Coronary artery (tissue), 2 donors: ENCODE results near the gene OPN1SW.

ENCODE experiments used
- DNase-seq: peaks from one replicate; pipeline ENCODE4 v3.0.0-alpha.2; 2017; ENCODE audit warnings: low spot score
- H3K27ac ChIP-seq, 2 donors: fragments of 200-600 bp; sonication (generic); one replicate each; pipeline ENCODE4 v1.5.1; 2016 to 2019
- H3K4me3 ChIP-seq: fragments of 200-600 bp; sonication (generic); 2 replicates; pipeline ENCODE4 v1.5.1; 2016; ENCODE audit warnings: mild to moderate bottlenecking, moderate library complexity
- CTCF ChIP-seq: fragments of 200-600 bp; sonication (generic); IDR thresholded peaks from one replicate; pipeline ENCODE4 v1.5.1; 2019; ENCODE audit warnings: antibody characterized with exemption

OPN1SW gene

GRCh38 chr7:128735436-128735835 lies 40.2 kb downstream of the OPN1SW start:
- DNase-seq, result no peak
- Histone ChIP-seq H3K4me3 (no peak overlapping the region), H3K27ac (no peak overlapping the region)
- TF ChIP-seq CTCF, result no peak

GRCh38 chr7:128734890-128735289 lies 40.7 kb downstream of the OPN1SW start:
- H3K27ac ChIP-seq, result no peak overlapping the region
- DNase-seq, result no peak
- H3K4me3 ChIP-seq, result no peak overlapping the region
- no peak for TF ChIP-seq CTCF

GRCh38 chr7:128733278-128733645 lies 42.3 kb downstream of the OPN1SW start:
- no peak for DNase-seq
- H3K4me3 ChIP-seq, result no peak overlapping the region
- H3K27ac ChIP-seq, result no peak overlapping the region
- TF ChIP-seq CTCF, result no peak

- H3K4me3 ChIP-seq, result no peak overlapping the region
- TF ChIP-seq CTCF, result no peak
Measured at GRCh38 chr7:128732521-128733277, 42.9 kb downstream of the OPN1SW start.

GRCh38 chr7:128731184-128731583 lies 44.4 kb downstream of the OPN1SW start:
- TF ChIP-seq CTCF, result no peak
- Histone ChIP-seq H3K27ac (no peak overlapping the region), H3K4me3 (no peak overlapping the region)
- DNase-seq, result no peak

More at GRCh38 chr7:128732521-128733277, 42.9 kb downstream of the OPN1SW start:
- DNase-seq, result no peak
- H3K27ac ChIP-seq, result no peak overlapping the region

- H3K4me3 ChIP-seq, result no peak overlapping the region
- H3K27ac ChIP-seq, result no peak overlapping the region
- TF ChIP-seq CTCF, result no peak
- no peak for DNase-seq
Measured at GRCh38 chr7:128729494-128729893, 46.1 kb downstream of the OPN1SW start.

- Histone ChIP-seq H3K4me3 (no peak overlapping the region), H3K27ac (no peak overlapping the region)
- TF ChIP-seq CTCF, result no peak
- no peak for DNase-seq
Measured at GRCh38 chr7:128728598-128728997, 47.0 kb downstream of the OPN1SW start.
